Kidney epithelial cell (primary cell): ENCODE measurements around the gene AGBL1. TPM values are rescaled to one million over a fixed set of nuclear protein-coding genes. Genes with fewer than 3 reads are reported as not detected.

ENCODE experiments used
- DNase-seq: peaks from one replicate; pipeline ENCODE4 v3.0.0-alpha.2; 2010; ENCODE audit warnings: low read depth
- H3K27me3 ChIP-seq: 2 replicates; pipeline ENCODE4 v1.6.0; 2011; ENCODE audit warnings: low read length; ENCODE audit not compliant: control insufficient read depth, insufficient read depth
- H3K36me3 ChIP-seq: 2 replicates; pipeline ENCODE4 v1.5.1; 2011; ENCODE audit warnings: low read length; ENCODE audit not compliant: control insufficient read depth, insufficient read depth
- H3K4me3 ChIP-seq: 2 replicates; pipeline ENCODE4 v1.5.1; 2011; ENCODE audit warnings: low read depth, mild to moderate bottlenecking, control low read depth, low read length
- total RNA-seq: library from RNA; depleted of rRNA; stranded (reverse); fragments of >200 nt; gene quantifications from 2 replicates; pipeline ENCODE4 v1.2.3, GENCODE V29; 2015
- TF ChIP-seq, protein P1 (sequence below): IDR thresholded peaks from 2 replicates; pipeline ENCODE4 v1.5.1; 2011; ENCODE audit warnings: mild to moderate bottlenecking, moderate library complexity, low read length, control low read depth, inconsistent platforms; ENCODE audit not compliant: insufficient read depth, poor library complexity, severe bottlenecking

Gene AGBL1
- total RNA-seq, 1 donor from 2014 or later = not detected

DNA sequence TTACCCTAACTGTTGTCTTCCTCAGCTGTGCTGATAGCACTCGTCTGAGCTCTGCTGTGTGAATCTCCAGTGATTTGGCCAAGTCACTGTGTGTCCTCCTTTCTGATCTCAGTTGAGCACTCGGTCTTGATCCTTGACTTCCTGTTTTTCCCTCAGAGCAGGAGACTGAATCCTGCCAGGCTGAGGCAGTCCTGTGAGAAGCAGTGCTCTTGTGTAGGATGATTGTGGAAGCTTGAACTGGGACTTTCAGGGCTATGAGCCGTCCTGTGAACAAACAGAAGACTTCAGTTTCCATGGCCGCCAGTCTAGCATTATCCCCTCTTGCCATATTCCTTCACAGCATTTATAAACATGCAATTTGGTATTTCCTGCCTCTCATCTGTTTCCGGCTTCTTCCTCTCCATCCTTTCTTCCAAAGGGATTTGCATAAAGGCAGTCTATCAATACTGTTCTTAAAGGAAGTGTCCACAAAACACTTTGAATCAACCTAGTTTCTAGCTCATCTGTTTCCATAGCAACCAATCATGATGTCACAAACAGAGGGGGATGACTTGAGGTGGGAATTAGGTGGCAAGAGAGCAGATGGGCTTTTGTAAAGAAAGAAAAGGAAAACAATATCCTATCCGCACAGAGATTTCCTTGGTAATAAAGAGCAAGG, 237.2 kb downstream of the AGBL1 start:
- Histone ChIP-seq H3K4me3 (no peak overlapping the region), H3K27me3 (no peaks in the 10 kb centered on the region), H3K36me3 (no peaks in the 10 kb centered on the region)
- no peak for DNase-seq
- TF ChIP-seq, protein P1, sequence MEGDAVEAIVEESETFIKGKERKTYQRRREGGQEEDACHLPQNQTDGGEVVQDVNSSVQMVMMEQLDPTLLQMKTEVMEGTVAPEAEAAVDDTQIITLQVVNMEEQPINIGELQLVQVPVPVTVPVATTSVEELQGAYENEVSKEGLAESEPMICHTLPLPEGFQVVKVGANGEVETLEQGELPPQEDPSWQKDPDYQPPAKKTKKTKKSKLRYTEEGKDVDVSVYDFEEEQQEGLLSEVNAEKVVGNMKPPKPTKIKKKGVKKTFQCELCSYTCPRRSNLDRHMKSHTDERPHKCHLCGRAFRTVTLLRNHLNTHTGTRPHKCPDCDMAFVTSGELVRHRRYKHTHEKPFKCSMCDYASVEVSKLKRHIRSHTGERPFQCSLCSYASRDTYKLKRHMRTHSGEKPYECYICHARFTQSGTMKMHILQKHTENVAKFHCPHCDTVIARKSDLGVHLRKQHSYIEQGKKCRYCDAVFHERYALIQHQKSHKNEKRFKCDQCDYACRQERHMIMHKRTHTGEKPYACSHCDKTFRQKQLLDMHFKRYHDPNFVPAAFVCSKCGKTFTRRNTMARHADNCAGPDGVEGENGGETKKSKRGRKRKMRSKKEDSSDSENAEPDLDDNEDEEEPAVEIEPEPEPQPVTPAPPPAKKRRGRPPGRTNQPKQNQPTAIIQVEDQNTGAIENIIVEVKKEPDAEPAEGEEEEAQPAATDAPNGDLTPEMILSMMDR = no peak

GRCh38 chr15:86317384-86317740, 237.7 kb downstream of the AGBL1 start:
- no peaks in the 10 kb centered on the region for H3K27me3 ChIP-seq
- no peak overlapping the region for H3K4me3 ChIP-seq
- no peak for DNase-seq
- TF ChIP-seq, protein P1 = no peak
- no peaks in the 10 kb centered on the region for H3K36me3 ChIP-seq

DNA sequence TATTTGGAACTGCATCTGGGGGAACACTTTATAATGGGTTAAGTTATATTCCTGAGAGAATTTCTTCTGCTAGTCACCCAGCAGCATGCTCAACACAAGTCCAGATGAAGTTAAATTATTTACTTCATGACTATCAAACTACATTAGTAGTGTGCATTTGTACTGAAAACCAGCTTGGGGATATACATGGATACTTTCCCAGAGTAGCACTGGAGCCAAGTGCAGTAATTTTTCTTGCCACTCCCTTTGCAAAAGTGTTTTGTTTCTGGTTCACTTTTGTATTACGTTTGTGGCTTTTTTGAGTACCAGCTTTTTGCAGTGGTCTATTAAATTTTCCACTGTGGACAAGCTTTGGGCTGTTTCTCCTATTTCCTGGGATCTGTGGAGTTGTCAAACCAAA, 243.0 kb downstream of the AGBL1 start:
- DNase-seq = no peak
- Histone ChIP-seq H3K27me3 (no peaks in the 10 kb centered on the region), H3K4me3 (no peak overlapping the region), H3K36me3 (no peaks in the 10 kb centered on the region)
- TF ChIP-seq, protein P1 = no peak

- no peaks in the 10 kb centered on the region for H3K27me3 ChIP-seq
- H3K36me3 ChIP-seq = no peaks in the 10 kb centered on the region
- TF ChIP-seq, protein P1 = no peak
- H3K4me3 ChIP-seq = no peak overlapping the region
- DNase-seq = no peak
Measured at GRCh38 chr15:86327230-86327865, 247.7 kb downstream of the AGBL1 start.

DNA sequence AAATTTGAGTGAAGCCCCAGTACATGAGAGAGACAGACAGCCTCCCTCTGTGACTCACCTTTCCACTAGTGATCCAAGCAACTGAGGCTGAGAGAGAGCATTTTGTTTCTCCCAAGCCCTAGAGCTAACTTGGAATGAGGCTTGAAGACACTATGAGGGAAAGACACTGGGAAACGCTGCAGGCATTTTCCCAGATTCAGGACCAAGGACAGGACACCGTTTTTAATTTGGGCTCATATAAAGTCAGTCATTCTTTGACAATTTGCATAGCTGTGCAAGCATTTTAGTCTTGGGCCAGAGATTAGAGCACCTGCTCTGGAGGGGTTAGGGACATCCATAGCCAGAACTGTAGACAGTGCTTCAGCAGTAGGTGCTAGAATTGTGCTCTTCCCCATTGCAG, 249.0 kb downstream of the AGBL1 start:
- TF ChIP-seq, protein P1 = no peak
- H3K36me3 ChIP-seq = no peaks in the 10 kb centered on the region
- H3K27me3 ChIP-seq = no peaks in the 10 kb centered on the region
- H3K4me3 ChIP-seq = no peak overlapping the region
- DNase-seq = no peak
